EH (cell line): Measurements from ENCODE around the gene FAS.
A peak's percentile ranks its signal among the peaks of the same experiment; 100 is the strongest.

Experiments
- DNase-seq: peaks from one replicate; pipeline ENCODE4 v3.0.0-alpha.2; 2015; ENCODE audit warnings: low read depth

Gene FAS

GRCh38 chr10:88990384-88991160, at the start of gene FAS:
Gene FAS (plus strand): TSS chr10:88990798. CDS start chr10:88990877, 79 bp downstream.
- DNase-seq: peak; percentile 72

- DNase-seq: no peak
Observed at GRCh38 chr10:88941026-88941425, 49.6 kb upstream of the FAS start.

- no peak for DNase-seq
Observed at GRCh38 chr10:88943778-88944177, 46.8 kb upstream of the FAS start.

GRCh38 chr10:88944813-88945212, 45.8 kb upstream of the FAS start:
- no peak for DNase-seq

GRCh38 chr10:88946200-88946599, 44.4 kb upstream of the FAS start:
- DNase-seq: no peak

GRCh38 chr10:88946965-88947590, 43.5 kb upstream of the FAS start:
- no peak for DNase-seq

- no peak for DNase-seq
Observed at GRCh38 chr10:88949051-88949450, 41.5 kb upstream of the FAS start.

GRCh38 chr10:88949912-88950837, 40.4 kb upstream of the FAS start:
- DNase-seq: peak; percentile 43

GRCh38 chr10:88952647-88953111, 37.9 kb upstream of the FAS start, which contains the start of gene ACTA2:
Gene ACTA2 (minus strand): TSS chr10:88952773. CDS start chr10:88948930, 3,843 bp downstream.
- DNase-seq: peak; percentile 94

- DNase-seq: no peak
Observed at GRCh38 chr10:88953662-88954061, 36.9 kb upstream of the FAS start.

- DNase-seq: no peak
Observed at GRCh38 chr10:88954458-88955083, 36.0 kb upstream of the FAS start.

- DNase-seq: no peak
Observed at GRCh38 chr10:88957381-88957780, 33.2 kb upstream of the FAS start.

- no peak for DNase-seq
Observed at GRCh38 chr10:88958721-88959120, 31.9 kb upstream of the FAS start.

GRCh38 chr10:88960802-88961201, 29.8 kb upstream of the FAS start:
- no peak for DNase-seq

GRCh38 chr10:88961266-88961665, 29.3 kb upstream of the FAS start:
- DNase-seq: no peak

- DNase-seq: no peak
Observed at GRCh38 chr10:88962336-88962735, 28.3 kb upstream of the FAS start.

GRCh38 chr10:88963318-88963717, 27.3 kb upstream of the FAS start:
- no peak for DNase-seq

GRCh38 chr10:88964360-88964759, 26.2 kb upstream of the FAS start:
- no peak for DNase-seq

- peak; percentile 88 for DNase-seq
Observed at GRCh38 chr10:88964869-88965415, 25.7 kb upstream of the FAS start.

- peak; percentile 71 for DNase-seq
Observed at GRCh38 chr10:88966797-88967196, 23.8 kb upstream of the FAS start.

GRCh38 chr10:88968391-88968790, 22.2 kb upstream of the FAS start:
- DNase-seq: peak; percentile 78
